RPMI7951 (cell line): ENCODE data around the gene GATA5. TPM values are rescaled to one million over a fixed set of nuclear protein-coding genes. Genes with fewer than 3 reads are reported as not detected.

Experiments used
- DNase-seq: peaks from one replicate; pipeline ENCODE4 v3.0.0-alpha.2; 2012; ENCODE audit warnings: low read depth
- total RNA-seq: library from RNA; depleted of rRNA; stranded (reverse); fragments of >200 nt; shearing (Covaris generic); gene quantifications from 2 replicates; pipeline ENCODE4 v1.2.3, GENCODE V29; 2014; rRNA removed

The GATA5 gene, protein sequence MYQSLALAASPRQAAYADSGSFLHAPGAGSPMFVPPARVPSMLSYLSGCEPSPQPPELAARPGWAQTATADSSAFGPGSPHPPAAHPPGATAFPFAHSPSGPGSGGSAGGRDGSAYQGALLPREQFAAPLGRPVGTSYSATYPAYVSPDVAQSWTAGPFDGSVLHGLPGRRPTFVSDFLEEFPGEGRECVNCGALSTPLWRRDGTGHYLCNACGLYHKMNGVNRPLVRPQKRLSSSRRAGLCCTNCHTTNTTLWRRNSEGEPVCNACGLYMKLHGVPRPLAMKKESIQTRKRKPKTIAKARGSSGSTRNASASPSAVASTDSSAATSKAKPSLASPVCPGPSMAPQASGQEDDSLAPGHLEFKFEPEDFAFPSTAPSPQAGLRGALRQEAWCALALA
- total RNA-seq = not detected in 2 replicates

- DNase-seq = no peak
Measured at GRCh38 chr20:62475772-62476055, at the start of gene GATA5. Gene GATA5 (minus strand): TSS chr20:62475995. CDS start chr20:62475521, 474 bp downstream.

- DNase-seq = no peak
Measured at GRCh38 chr20:62525014-62525413, 49.2 kb upstream of the GATA5 start.

- DNase-seq = no peak
Measured at GRCh38 chr20:62524505-62524911, 48.7 kb upstream of the GATA5 start.

- peak; percentile 57 for DNase-seq
Measured at GRCh38 chr20:62523473-62524203, 47.8 kb upstream of the GATA5 start.

DNA sequence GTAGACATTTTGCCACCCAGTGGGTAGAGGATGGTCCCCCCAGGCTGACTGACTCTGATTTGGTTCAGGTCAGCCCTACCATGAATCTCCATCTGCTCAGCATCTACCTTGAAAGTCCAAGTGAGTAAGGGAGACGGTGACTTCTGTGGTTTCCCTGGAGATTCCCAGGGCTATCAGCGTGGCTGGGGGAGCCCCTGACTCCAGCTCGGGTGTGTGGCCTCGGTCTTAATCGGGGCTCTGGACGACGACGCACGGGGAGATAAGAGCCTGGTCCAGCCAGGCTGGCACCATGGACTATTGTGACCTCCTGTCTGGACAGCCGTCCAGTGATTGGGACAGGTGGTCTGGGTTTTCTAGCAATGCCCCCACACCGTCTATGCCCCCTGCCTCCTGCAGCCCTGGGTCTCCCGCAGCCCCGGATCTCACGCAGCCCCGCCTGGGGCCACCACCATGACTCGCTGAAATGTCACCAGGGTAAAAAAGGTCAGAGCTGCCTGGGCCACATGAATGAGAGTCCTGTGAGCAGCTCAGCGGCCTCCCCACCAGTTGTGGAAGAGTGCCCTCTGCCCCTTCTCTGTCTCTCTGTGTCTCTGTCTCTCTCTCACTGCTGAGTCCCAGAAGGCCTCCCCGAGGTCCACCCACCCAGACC lies 47.1 kb upstream of the GATA5 start:
- no peak for DNase-seq

- no peak for DNase-seq
Measured at GRCh38 chr20:62519826-62520225, 44.0 kb upstream of the GATA5 start.

GRCh38 chr20:62518911-62519310 lies 43.1 kb upstream of the GATA5 start:
- peak; percentile 32 for DNase-seq

DNA sequence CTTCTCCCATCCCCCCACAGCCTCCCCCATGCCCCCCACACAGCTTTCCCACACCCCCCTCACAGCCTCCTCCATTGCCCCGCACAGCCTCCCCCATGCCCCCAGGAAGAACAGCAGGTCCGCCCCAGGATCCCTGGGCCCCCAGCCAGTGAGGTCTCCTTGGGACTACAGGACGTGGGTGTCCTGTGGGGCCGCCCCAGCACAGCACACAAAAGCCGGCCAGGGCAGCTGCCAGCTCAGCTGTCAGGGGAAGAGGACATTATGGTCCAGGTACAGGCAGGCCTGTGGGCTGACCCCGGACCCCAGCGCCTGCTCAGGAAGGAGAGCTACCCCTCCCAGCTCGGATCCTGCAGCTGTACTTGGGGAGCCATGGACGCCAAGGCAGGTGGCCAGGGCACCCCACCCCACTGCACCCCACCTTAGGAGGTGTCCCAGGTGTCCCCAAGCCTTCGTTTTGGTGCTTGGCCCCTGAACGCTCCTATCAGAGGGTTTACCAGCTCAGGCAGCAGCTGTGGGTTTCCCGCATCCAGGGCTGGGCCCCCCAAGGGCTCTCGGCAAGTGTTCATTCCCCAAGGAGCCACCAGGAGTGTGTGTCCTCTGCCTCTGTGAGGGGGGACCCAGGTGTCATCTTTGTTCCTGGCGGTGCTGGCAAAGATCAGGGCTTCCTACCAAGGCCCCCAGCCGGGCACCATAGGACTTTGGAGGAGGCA lies 42.3 kb upstream of the GATA5 start:
- DNase-seq = no peak

GRCh38 chr20:62517168-62517567 lies 41.4 kb upstream of the GATA5 start:
- no peak for DNase-seq

GRCh38 chr20:62516338-62516737 lies 40.5 kb upstream of the GATA5 start:
- DNase-seq = peak; percentile 52

DNA sequence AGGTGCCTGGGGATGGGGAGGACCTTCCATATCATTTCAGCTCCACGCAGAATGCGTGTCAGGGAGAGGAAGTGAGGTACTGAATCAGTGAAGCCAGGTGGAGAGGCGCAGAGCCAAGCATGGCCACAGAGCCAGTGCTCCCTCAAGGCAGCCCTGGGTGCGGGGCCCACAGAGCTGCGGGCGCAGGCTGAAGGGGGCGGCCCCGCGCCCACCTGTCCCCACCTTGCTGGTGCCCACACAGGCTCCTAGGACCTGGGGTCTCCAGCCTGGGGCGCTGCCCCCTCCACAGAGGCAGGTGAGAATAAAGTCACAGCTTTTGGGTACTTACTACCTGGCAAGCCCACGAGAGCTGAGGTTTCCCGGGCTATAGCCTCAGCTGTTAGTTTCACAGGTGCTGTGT lies 40.0 kb upstream of the GATA5 start:
- DNase-seq = no peak

- no peak for DNase-seq
Measured at GRCh38 chr20:62515280-62515679, 39.5 kb upstream of the GATA5 start.

DNA sequence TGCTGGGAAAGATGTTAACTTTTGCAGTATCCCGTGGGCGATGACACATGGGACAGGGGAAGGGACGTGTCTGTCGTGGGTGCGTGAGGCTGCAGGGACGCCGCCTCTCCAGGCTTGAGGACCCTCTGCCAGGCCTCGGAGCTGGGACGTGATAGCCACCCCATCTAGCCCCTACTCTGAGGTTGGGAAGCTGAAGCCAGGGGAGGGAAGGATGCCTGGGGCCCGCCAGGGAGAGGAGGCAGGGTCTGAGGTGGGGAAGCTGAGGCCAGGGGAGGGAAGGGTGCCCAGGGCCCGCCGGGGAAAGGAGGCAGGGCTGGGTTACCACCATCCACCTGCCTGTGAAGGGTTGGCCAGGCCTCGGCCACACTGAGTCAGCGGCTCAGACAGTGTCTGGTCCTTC lies 38.2 kb upstream of the GATA5 start:
- no peak for DNase-seq

DNA sequence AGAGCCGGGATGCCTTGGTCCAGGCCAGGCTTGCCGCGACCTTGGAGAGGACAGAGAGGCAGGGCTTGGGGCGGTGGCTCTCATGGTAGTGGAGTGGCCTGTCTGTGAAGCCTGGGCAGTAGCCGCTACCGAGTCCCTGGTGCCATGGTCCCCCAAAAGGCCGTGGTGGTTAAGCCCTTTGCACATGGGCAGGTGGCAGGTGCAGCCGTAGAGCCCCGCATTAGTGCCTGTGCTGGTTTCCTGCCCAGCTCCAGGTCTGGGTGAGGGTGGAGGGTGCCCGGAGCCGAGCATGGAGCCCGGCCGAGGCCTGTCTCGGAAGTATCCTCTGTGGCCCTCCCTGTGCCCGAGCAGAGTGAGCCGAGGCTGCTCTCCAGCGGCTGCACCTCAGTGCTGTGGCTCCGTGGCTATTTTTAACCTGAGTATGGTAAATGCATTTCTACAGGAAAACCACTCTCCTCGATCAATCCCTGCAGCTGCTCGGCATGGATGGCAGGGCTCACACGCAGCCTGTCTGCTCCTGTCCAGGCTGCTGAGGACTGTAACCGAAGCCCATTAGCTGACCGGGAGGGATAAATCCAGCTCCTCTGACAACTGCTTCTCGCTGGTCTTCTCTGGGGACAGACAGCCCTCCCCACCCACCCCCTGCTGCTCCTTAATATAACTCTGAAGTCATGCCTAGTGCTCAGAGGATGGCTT lies 36.3 kb upstream of the GATA5 start:
- DNase-seq = peak; percentile 46

DNA sequence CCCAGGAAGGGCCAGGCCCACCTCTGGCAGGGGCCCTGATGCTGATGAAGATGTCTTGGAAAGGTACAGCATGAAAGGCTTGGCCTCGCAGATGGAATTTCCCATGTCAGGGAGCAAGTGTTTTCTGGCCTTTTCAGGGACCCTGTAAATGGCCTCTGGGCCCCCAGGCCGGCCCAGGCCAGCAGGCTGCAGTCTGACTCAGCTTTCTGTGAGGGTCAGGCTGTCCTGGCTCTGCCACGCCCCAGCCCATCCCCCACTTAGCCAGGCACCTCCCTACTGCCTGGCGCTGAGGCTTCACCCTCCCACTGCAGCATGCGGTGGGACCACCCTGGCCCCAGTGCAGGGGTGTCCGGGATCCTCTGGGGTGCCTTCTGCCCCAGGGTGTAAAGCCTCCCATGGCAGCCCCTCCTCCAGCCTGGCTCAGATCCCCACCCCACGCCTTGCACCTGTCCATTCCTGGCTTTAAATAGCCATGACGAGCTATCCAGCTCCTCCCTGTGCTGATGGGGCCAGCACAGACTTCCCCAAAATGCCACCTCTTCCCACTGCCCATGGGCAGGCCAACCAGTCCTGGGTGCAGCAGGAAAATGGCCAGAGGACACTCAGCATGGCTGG lies 35.6 kb upstream of the GATA5 start:
- DNase-seq = no peak

DNA sequence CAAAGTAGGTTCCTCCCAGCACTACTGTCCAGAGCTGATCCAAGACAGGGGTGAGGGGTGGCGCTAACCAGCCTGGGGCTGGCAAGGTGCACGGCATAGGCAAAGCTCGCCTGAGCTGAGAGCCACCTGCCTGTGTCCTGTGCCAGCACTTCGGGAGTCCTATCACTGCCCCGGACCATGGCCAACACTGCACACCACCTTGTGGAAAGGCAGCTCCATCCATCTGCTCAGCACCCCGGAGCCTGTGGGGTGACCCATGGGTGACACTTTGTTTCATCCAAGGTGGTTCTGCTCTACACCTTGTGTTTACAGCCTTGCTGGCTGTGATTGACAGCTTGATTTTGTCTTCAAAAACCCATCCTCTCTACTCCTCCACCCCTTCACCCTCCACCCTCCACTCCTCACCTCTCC lies 32.9 kb upstream of the GATA5 start:
- peak; percentile 24 for DNase-seq

DNA sequence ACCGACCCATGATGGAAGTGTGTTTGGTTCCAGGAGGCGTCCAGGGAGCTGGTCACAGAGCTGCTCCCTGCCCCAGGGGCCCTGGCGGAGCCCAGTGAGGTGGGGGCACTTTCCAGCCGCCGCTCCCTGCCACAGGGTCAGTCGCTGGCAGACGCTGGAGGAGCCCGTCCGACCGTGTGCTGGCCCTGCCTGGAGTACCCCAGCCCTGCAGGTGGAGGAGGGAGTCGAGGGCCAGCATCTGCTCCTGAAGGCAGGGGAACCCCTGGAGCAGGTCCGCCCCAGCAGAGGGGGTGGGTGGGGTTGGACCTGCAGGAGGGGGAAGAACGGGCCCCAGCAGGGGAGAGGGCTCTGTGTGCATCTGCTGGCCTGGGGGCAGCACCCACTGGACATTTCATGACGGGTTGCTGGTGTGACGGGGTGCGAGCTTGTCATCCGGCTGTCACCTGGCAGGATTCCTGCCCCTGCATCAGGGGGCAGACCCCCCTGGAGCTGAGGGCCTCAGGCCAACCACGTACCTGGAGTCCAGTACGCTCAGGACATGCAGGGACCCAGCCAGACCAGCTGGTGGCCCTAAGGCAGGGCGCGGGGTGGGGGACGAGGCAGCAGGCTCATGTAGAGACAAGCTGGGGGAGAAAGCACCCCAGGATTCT lies 32.3 kb upstream of the GATA5 start:
- DNase-seq = no peak

- no peak for DNase-seq
Measured at GRCh38 chr20:62507323-62507722, 31.5 kb upstream of the GATA5 start.

- no peak for DNase-seq
Measured at GRCh38 chr20:62506791-62507190, 31.0 kb upstream of the GATA5 start.

DNA sequence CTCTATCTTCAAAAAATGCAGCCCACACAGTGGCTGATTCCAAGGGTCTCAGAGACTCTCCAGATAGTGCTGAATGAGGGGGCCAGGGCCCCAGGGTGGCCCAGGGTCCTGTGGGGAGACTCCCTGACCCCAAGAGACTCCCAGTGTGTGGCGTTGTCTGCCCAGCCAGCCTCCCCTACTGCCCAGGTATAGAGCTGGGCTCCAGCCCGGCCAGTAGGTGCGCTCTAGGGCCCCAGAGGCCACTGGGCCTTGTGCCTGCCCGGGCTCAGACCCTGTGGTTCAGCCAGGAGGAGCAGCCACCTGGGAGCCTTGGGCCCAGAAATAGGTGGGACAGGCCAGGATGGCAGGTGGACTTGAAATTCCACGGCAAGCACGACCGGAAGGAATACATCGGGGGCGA lies 30.3 kb upstream of the GATA5 start:
- no peak for DNase-seq
